GM12865 (cell line): ENCODE measurements around the gene GLI3.

ENCODE experiments used
- DNase-seq: peaks from one replicate; pipeline ENCODE4 v3.0.0; 2010; ENCODE audit warnings: low read depth
- H3K4me3 ChIP-seq: 2 replicates; pipeline ENCODE4 v1.5.1; 2011; ENCODE audit warnings: mild to moderate bottlenecking, low read depth, low read length, control low read depth
- TF ChIP-seq, protein P1 (sequence below): IDR thresholded peaks from 2 replicates; pipeline ENCODE4 v1.5.1; 2011; ENCODE audit warnings: low read length, control low read depth, low read depth, inconsistent platforms; ENCODE audit not compliant: insufficient read depth; ENCODE audit errors: missing control alignments

Gene GLI3

DNA sequence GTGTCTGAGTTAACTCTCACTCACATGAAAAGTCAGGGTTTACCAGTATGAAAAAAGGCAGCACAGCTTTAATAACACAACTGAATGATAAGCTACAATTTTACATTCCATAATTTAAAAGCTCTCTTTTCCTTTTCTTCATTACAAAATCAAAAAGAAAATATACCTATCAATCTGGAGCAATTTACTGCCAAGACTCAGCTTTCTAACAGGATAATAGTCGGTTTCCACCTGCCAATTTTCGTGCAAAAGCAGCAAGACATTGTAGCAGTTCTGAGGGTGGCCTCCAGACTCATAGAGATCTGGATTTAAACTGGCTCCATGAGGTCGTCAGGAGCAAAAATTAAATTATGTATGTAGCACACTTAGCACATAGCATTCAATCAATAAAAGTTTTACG is 191.0 kb downstream of the GLI3 start:
- DNase-seq, result no peak
- no peak overlapping the region for H3K4me3 ChIP-seq
- TF ChIP-seq, protein P1, sequence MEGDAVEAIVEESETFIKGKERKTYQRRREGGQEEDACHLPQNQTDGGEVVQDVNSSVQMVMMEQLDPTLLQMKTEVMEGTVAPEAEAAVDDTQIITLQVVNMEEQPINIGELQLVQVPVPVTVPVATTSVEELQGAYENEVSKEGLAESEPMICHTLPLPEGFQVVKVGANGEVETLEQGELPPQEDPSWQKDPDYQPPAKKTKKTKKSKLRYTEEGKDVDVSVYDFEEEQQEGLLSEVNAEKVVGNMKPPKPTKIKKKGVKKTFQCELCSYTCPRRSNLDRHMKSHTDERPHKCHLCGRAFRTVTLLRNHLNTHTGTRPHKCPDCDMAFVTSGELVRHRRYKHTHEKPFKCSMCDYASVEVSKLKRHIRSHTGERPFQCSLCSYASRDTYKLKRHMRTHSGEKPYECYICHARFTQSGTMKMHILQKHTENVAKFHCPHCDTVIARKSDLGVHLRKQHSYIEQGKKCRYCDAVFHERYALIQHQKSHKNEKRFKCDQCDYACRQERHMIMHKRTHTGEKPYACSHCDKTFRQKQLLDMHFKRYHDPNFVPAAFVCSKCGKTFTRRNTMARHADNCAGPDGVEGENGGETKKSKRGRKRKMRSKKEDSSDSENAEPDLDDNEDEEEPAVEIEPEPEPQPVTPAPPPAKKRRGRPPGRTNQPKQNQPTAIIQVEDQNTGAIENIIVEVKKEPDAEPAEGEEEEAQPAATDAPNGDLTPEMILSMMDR, result no peak

DNA sequence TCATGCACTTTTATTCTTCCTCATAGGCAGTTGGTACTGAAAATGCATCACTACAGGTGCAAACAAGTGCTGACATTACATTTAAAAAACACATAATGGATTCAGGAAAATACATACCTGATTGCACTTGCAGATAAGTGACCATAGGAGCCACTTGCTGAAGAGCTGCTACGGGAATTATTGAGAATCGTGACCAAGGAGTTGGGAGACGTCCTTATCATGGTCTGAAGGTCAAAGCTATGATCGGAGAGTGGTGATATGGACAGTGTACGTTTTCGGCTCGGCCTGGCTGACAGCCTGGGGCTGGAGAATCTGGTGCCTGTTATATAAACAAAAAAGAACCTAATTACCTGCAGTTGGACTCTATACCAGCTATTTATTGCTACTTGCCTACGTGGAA is 197.1 kb downstream of the GLI3 start:
- TF ChIP-seq, protein P1, result no peak
- H3K4me3 ChIP-seq, result no peak overlapping the region
- no peak for DNase-seq

DNA sequence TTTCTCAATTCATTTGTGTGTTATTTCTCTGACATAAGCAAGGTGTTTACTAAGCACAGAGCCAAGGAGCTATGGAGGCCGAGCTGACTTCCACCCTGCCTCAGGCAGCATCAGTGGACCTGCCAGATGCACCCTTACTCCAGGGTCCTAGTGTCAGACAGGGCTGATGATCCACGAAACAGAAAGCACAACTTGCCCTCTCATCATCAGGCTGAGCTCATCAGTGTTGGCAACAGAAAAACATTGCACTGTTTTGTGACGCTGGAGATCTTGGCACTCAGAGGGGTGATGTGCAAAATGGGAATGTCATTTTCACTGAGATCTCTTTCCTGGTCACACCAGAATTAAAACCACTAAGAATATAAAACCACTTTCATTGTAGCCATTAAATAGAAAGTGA is 201.8 kb downstream of the GLI3 start:
- TF ChIP-seq, protein P1, result no peak
- no peak for DNase-seq

DNA sequence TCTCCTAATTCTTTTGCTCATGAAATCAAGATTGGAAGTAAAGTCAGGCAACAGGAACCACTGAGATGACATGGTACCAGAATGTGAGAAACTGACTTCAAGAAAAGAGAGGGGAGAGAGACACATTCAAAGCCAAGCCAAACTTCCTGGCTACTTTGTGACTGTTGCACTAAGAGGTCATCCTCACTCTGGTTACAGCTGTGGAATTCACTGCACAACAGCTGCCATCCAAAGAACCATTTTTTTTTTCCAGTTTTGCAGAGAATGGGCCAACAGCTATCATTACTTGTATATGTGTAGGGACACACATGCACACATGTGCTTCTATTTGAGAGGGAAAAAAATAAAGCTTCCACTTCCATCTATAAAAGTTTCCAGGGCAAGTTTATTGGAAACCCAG is 203.5 kb downstream of the GLI3 start:
- no peak overlapping the region for H3K4me3 ChIP-seq
- no peak for DNase-seq
- TF ChIP-seq, protein P1, result no peak

More for the DNA sequence above, 201.8 kb downstream of the GLI3 start:
- H3K4me3 ChIP-seq, result no peak overlapping the region

DNA sequence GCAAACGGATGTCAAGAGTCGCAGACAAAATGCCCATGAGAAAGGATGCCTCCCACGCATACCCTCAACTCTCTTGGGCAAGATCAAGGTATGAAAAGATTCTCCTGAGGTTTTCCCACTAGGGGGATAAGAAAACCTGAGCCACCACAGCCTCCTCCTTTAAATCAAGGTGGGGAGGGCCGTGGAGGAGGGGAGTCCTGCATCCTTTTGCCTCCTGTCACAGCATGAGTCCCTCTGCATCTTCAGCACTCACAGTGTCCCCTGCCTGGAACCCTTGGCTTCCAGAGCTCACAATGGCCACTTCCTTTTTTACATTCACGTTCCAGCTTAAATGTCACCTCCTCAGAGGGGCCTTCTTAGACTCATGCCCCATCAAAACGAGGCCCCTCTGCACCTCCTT is 207.6 kb downstream of the GLI3 start:
- no peak overlapping the region for H3K4me3 ChIP-seq
- TF ChIP-seq, protein P1, result no peak
- no peak for DNase-seq

DNA sequence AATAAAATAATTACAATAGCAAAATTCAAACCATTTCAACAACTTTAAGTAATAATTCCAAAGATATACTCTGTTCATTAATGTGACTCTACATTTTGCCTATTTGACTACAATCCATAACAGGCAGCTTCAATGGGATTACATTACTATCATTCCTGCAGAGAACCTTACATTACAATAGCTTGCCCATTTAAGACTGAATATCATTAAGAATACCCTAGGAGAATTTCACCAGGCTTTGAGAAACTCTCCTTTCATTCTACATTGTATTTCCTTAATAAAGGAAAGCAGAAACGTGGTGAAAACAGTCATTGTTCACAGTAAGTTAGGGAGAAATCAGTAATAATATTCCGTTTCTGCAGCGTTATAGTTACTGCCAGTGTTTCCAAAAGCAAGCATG is 209.5 kb downstream of the GLI3 start:
- TF ChIP-seq, protein P1, result no peak
- no peak for DNase-seq
- H3K4me3 ChIP-seq, result no peak overlapping the region

DNA sequence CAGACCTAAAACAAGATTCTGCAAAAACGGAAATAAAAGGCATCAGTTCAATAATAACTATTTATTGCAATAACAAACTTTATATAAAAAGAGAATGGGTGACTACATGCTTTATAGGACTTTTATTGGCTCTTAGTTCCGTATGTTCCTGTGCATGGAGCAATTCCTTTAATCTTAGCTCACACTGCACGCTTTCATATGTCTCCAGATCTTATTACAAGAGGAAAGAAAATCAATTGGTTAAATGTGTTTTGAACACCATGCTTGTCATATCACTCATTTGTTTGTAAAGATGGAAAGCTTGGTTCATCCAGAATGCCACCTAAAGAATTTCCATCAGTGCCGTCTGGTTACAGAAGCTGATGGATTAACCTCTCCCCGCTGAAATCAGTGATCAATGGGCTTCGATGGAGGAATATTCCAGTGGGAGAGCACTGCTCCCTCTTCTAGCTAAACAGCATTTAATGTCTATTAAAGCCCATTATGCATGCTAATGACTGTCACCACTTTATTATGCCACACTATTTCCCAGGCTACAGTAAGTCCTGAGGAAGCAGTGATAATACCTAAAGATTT is 210.3 kb downstream of the GLI3 start:
- no peak overlapping the region for H3K4me3 ChIP-seq
- TF ChIP-seq, protein P1, result no peak
- DNase-seq, result no peak
